ENCODE data around the gene PRDM16.

DNA sequence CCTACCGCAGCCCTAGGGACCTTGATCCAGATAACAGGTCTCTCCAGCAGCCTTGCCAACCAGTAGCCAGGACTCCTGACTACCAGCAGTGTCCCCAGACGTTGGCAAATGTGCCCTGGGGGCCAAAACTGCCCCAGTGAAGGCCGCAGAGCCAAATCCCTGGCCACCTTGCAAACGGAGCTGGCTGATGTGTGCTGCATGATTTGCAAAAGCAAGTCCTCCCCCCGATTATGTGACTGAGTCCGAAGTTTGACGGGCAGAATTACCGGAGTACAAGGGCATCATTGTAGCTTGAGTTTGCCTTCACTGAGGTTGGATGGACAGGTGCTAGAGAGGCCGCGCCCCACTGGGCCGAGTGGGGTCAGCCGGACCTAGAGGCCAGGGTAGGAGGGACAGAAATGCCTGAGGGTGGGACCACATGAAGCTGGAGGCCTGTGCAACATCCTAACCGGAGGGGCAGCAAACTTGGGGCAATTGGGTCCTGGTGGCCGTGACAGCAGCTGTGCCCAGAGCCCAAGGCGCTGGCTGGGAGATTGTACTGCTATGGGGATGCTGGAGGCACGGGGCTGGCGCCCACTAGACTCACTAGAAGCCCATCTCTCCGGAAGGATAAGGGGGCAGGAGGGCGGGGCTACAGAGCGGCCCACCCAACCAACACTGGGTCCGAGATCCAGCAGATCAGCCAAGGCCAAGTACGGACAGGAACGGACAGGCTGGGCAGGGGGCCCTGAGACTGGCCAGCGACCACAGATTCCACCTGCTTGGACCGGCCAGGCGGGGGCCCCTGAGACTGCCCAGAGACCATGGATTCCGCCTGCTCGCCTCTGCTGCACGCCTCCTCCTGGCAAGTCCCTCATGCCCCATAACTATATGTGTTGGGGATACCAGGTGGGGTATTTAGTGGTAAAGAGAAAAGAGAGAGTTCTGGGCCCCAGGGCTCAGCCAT is 388.2 kb downstream of the PRDM16 start:
- TF ChIP-seq, protein P1, sequence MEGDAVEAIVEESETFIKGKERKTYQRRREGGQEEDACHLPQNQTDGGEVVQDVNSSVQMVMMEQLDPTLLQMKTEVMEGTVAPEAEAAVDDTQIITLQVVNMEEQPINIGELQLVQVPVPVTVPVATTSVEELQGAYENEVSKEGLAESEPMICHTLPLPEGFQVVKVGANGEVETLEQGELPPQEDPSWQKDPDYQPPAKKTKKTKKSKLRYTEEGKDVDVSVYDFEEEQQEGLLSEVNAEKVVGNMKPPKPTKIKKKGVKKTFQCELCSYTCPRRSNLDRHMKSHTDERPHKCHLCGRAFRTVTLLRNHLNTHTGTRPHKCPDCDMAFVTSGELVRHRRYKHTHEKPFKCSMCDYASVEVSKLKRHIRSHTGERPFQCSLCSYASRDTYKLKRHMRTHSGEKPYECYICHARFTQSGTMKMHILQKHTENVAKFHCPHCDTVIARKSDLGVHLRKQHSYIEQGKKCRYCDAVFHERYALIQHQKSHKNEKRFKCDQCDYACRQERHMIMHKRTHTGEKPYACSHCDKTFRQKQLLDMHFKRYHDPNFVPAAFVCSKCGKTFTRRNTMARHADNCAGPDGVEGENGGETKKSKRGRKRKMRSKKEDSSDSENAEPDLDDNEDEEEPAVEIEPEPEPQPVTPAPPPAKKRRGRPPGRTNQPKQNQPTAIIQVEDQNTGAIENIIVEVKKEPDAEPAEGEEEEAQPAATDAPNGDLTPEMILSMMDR (optimal IDR thresholded peaks at IDR 0.05 in 1 of 3, IDR thresholded peaks at IDR 0.05 in 1 of 3, conservative IDR thresholded peaks at IDR 0.05 in 1 of 3; ENCODE audit: extremely low read depth in 1 of 3, insufficient read depth in 2 of 3, low read length in 3 of 3), result no peak
- TF ChIP-seq EZH2 (IDR thresholded peaks at IDR 0.05; ENCODE audit: low read length), result no peak
